Osteocyte (in vitro differentiated cells): Measurements from ENCODE around the gene ABCC10. TPM values are rescaled to one million over a fixed set of nuclear protein-coding genes. Genes with fewer than 3 reads are reported as not detected.

ENCODE experiments used
- DNase-seq: peaks from one replicate; pipeline ENCODE4 v3.0.0; 2021; ENCODE audit warnings: mixed read lengths; ENCODE audit not compliant: unreplicated experiment; ENCODE audit errors: extremely low spot score
- H3K27ac Mint-ChIP-seq: one replicate; pipeline ENCODE4 v1.8.0; 2021; ENCODE audit warnings: mild to moderate bottlenecking, mixed read lengths; ENCODE audit not compliant: unreplicated experiment
- H3K27me3 Mint-ChIP-seq: one replicate; pipeline ENCODE4 v1.8.0; 2021; ENCODE audit warnings: mixed read lengths; ENCODE audit not compliant: unreplicated experiment
- H3K36me3 Mint-ChIP-seq: one replicate; pipeline ENCODE4 v1.8.0; 2021; ENCODE audit warnings: mixed read lengths; ENCODE audit not compliant: unreplicated experiment
- H3K4me1 Mint-ChIP-seq: one replicate; pipeline ENCODE4 v1.8.0; 2021; ENCODE audit warnings: mixed read lengths; ENCODE audit not compliant: unreplicated experiment
- H3K4me3 Mint-ChIP-seq: one replicate; pipeline ENCODE4 v1.8.0; 2021; ENCODE audit warnings: mild to moderate bottlenecking, moderate library complexity, mixed read lengths; ENCODE audit not compliant: unreplicated experiment
- H3K9me3 Mint-ChIP-seq: one replicate; pipeline ENCODE4 v1.8.0; 2021; ENCODE audit warnings: mixed read lengths; ENCODE audit not compliant: unreplicated experiment
- total RNA-seq: library from RNA; stranded (reverse); gene quantifications from 2 replicates; pipeline ENCODE4 v1.2.1, GENCODE V29; 2021
- TF ChIP-seq, protein P1 (sequence below): fragments of 200-600 bp; sonication (generic); IDR thresholded peaks from 2 replicates; pipeline ENCODE4 v1.5.0; 2021; ENCODE audit warnings: antibody characterized with exemption, mild to moderate bottlenecking, moderate library complexity

Gene ABCC10
- total RNA-seq, 1 donor from 2014 or later, result 40.1 TPM

DNA sequence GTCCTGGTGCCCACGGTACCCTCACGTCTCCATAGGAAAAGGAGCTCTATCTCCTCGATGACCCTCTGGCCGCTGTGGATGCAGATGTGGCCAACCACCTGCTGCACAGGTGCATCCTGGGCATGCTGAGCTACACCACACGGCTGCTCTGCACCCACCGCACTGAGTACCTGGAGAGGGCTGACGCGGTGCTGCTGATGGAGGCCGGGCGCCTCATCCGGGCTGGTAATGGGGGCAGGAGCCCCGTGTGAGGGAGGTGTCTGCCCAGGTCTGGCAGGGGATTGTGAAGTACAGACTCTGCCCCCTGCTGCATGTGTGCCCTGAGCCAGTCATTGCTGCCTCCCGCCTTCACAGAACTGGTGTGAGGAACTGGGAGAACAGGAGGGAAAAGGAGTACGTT, 15.6 kb downstream of the ABCC10 start:
- Mint-ChIP-seq H3K4me1 (peaks cover under 1% of the 10 kb centered on the region), H3K27ac (no peak overlapping the region)

DNA sequence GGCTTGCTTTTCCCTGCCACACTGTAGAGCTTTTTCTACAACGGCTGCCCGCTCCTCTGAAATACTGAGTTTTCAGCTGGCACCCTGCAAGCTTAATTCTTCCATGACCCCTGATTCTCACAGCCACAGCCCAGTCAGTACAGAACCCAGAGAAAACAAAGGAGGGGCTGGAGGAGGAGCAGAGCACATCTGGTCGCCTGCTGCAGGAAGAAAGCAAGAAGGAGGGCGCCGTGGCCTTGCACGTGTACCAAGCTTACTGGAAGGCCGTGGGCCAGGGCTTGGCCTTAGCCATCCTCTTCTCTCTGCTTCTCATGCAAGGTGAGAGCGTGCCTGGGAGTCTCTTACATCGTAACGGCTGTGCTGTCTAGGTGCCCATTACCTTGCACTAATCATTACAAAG, 16.7 kb downstream of the ABCC10 start:
- peaks cover 34% of the 10 kb centered on the region for H3K36me3 Mint-ChIP-seq
- no peak overlapping the region for H3K4me3 Mint-ChIP-seq
- TF ChIP-seq, protein P1, sequence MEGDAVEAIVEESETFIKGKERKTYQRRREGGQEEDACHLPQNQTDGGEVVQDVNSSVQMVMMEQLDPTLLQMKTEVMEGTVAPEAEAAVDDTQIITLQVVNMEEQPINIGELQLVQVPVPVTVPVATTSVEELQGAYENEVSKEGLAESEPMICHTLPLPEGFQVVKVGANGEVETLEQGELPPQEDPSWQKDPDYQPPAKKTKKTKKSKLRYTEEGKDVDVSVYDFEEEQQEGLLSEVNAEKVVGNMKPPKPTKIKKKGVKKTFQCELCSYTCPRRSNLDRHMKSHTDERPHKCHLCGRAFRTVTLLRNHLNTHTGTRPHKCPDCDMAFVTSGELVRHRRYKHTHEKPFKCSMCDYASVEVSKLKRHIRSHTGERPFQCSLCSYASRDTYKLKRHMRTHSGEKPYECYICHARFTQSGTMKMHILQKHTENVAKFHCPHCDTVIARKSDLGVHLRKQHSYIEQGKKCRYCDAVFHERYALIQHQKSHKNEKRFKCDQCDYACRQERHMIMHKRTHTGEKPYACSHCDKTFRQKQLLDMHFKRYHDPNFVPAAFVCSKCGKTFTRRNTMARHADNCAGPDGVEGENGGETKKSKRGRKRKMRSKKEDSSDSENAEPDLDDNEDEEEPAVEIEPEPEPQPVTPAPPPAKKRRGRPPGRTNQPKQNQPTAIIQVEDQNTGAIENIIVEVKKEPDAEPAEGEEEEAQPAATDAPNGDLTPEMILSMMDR, result no peak

More for the DNA sequence above, 15.6 kb downstream of the ABCC10 start:
- Mint-ChIP-seq H3K4me3 (no peak overlapping the region), H3K9me3 (no peaks in the 10 kb centered on the region), H3K27me3 (no peaks in the 10 kb centered on the region), H3K36me3 (peaks cover 33% of the 10 kb centered on the region)
- TF ChIP-seq, protein P1, result no peak
- no peak for DNase-seq

DNA sequence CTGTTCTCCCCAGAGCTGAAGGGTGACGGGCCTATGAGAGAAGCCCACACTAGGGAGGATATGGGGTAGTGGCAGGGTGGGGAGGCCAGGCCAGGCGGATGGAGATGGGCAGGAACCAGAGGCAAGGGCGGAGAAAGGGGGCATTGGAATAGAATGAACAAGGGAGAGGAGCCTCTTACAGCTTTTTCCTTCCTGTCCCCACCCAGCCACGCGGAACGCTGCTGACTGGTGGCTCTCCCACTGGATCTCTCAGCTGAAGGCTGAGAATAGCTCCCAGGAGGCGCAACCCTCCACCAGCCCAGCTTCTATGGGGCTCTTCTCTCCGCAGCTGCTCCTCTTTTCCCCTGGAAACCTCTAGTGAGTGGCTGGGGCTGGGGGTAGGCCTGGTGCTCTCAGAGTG, 17.2 kb downstream of the ABCC10 start:
- H3K27ac Mint-ChIP-seq, result no peak overlapping the region

More for the DNA sequence above, 16.7 kb downstream of the ABCC10 start:
- no peak for DNase-seq
- Mint-ChIP-seq H3K9me3 (no peaks in the 10 kb centered on the region), H3K27me3 (no peaks in the 10 kb centered on the region), H3K4me1 (no peaks in the 10 kb centered on the region), H3K27ac (no peak overlapping the region)

DNA sequence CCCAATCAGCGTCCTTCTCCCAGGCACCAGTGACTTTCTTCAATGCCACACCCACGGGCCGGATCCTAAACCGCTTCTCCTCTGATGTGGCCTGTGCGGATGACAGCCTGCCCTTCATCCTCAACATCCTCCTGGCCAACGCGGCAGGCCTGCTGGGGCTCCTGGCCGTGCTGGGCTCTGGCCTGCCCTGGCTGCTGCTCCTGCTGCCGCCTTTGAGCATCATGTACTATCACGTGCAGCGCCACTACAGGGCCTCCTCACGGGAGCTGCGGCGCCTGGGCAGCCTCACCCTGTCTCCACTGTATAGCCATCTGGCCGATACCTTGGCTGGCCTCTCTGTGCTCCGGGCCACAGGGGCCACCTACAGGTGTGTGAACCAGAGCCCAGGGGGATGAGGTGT, 18.2 kb downstream of the ABCC10 start:
- Mint-ChIP-seq H3K27me3 (no peaks in the 10 kb centered on the region), H3K36me3 (peaks cover 37% of the 10 kb centered on the region), H3K4me3 (no peak overlapping the region), H3K27ac (no peak overlapping the region), H3K9me3 (no peaks in the 10 kb centered on the region), H3K4me1 (no peaks in the 10 kb centered on the region)
- no peak for DNase-seq
- TF ChIP-seq, protein P1, result no peak

More for the DNA sequence above, 17.2 kb downstream of the ABCC10 start:
- Mint-ChIP-seq H3K4me3 (no peak overlapping the region), H3K4me1 (no peaks in the 10 kb centered on the region), H3K36me3 (peaks cover 34% of the 10 kb centered on the region), H3K27me3 (no peaks in the 10 kb centered on the region), H3K9me3 (no peaks in the 10 kb centered on the region)
- no peak for DNase-seq
- TF ChIP-seq, protein P1, result no peak

DNA sequence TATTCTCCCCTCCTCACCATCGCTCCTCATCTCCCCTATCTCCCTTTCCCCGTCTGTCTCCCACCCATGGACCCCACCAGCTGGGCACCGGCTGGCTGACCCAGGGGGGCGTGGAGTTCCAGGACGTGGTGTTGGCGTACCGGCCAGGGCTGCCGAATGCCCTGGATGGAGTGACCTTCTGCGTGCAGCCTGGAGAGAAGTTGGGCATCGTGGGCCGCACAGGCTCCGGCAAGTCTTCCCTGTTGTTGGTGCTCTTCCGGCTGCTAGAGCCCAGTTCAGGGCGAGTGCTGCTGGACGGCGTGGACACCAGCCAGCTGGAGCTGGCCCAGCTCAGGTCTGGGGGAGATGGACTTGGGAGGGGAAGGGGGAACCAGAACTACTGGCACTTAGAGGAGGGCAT, 20.3 kb downstream of the ABCC10 start:
- Mint-ChIP-seq H3K4me3 (no peak overlapping the region), H3K4me1 (no peaks in the 10 kb centered on the region), H3K27ac (no peak overlapping the region), H3K9me3 (no peaks in the 10 kb centered on the region), H3K27me3 (no peaks in the 10 kb centered on the region), H3K36me3 (peaks cover 35% of the 10 kb centered on the region)
- TF ChIP-seq, protein P1, result no peak
- DNase-seq, result no peak
